ENCODE results near the gene NEURL1B. TPM values are rescaled to one million over a fixed set of nuclear protein-coding genes. Genes with fewer than 3 reads are reported as not detected.
A peak's percentile ranks its signal among the peaks of the same experiment; 100 is the strongest.

NEURL1B gene
- polyA plus RNA-seq, 1 donor (not counting 4 experiments of a cell fraction or from before 2014, with no cell fraction given) = 0.43 TPM

DNA sequence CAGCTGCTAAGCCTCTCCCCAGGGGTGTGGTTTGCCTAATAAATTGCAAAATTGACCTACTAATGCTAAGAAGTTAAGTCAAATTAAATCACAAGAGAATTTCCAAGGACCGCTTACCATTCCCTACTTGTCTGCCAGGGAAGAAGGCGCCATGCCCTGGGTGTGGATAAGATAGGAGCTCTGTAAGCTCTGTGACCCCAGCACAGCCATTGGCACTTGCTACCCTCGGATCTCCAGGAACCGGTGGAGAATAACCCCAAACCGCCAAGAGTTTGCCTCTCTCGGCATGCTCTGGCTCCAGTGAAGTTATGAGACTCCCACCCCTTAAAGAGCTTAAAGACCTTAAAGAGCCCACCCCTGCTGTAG lies 58.9 kb downstream of the NEURL1B start:
- Histone ChIP-seq H3K9me1 (ENCODE audit: control insufficient read depth, extremely low read depth, insufficient read depth, low read length) (no peaks in the 10 kb centered on the region), H3K9ac (ENCODE audit: control insufficient read depth, extremely low read depth, insufficient read depth, low read length) (no peak overlapping the region), H3K4me2 (ENCODE audit: control insufficient read depth, extremely low read depth, insufficient read depth, low read depth, low read length) (no peak overlapping the region), H3K4me1 (ENCODE audit: control insufficient read depth, extremely low read depth, insufficient read depth, low read length) (peaks cover 8% of the 10 kb centered on the region), H3K27me3 (ENCODE audit: control insufficient read depth, extremely low read depth, insufficient read depth, low read length) (peaks cover 25% of the 10 kb centered on the region), H2AFZ (ENCODE audit: control insufficient read depth, low read length) (no peak overlapping the region), H4K20me1 (ENCODE audit: control insufficient read depth, extremely low read depth, insufficient read depth, low read length) (no peaks in the 10 kb centered on the region), H3K4me3 (ENCODE audit: control insufficient read depth in 2 of 3, extremely low read depth in 1 of 3, insufficient read depth in 2 of 3, low read depth in 1 of 3, low read length in 3 of 3) (no peak overlapping the region), H3K27ac (ENCODE audit: control insufficient read depth, insufficient read depth, low read length) (no peak overlapping the region), H3K79me2 (ENCODE audit: control insufficient read depth, insufficient read depth, low read length) (no peaks in the 10 kb centered on the region), H3K9me3 (ENCODE audit: control insufficient read depth, low read depth, low read length) (no peaks in the 10 kb centered on the region), H3K36me3 (ENCODE audit: control insufficient read depth in 2 of 2, extremely low read depth in 1 of 2, insufficient read depth in 2 of 2, low read length in 2 of 2) (no peaks in the 10 kb centered on the region)
- DNase-seq (ENCODE audit: low read depth, low spot score) = no peak
- FAIRE-seq = no peak
- no peak for TF ChIP-seq EZH2 (IDR thresholded peaks at IDR 0.05; ENCODE audit: low read length)
- TF ChIP-seq, protein P1, sequence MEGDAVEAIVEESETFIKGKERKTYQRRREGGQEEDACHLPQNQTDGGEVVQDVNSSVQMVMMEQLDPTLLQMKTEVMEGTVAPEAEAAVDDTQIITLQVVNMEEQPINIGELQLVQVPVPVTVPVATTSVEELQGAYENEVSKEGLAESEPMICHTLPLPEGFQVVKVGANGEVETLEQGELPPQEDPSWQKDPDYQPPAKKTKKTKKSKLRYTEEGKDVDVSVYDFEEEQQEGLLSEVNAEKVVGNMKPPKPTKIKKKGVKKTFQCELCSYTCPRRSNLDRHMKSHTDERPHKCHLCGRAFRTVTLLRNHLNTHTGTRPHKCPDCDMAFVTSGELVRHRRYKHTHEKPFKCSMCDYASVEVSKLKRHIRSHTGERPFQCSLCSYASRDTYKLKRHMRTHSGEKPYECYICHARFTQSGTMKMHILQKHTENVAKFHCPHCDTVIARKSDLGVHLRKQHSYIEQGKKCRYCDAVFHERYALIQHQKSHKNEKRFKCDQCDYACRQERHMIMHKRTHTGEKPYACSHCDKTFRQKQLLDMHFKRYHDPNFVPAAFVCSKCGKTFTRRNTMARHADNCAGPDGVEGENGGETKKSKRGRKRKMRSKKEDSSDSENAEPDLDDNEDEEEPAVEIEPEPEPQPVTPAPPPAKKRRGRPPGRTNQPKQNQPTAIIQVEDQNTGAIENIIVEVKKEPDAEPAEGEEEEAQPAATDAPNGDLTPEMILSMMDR (optimal IDR thresholded peaks at IDR 0.05 in 1 of 3, IDR thresholded peaks at IDR 0.05 in 1 of 3, conservative IDR thresholded peaks at IDR 0.05 in 1 of 3; ENCODE audit: extremely low read depth in 1 of 3, insufficient read depth in 2 of 3, low read length in 3 of 3) = no peak
- dilution Hi-C loops (cut with MboI; ENCODE audit: extremely low pct_ligation_motif_present, low sequenced_read_pairs) = loop anchor here (25.0 kb wide), 1 partner anchor 213 kb away; no protein-coding TSS in a partner anchor

DNA sequence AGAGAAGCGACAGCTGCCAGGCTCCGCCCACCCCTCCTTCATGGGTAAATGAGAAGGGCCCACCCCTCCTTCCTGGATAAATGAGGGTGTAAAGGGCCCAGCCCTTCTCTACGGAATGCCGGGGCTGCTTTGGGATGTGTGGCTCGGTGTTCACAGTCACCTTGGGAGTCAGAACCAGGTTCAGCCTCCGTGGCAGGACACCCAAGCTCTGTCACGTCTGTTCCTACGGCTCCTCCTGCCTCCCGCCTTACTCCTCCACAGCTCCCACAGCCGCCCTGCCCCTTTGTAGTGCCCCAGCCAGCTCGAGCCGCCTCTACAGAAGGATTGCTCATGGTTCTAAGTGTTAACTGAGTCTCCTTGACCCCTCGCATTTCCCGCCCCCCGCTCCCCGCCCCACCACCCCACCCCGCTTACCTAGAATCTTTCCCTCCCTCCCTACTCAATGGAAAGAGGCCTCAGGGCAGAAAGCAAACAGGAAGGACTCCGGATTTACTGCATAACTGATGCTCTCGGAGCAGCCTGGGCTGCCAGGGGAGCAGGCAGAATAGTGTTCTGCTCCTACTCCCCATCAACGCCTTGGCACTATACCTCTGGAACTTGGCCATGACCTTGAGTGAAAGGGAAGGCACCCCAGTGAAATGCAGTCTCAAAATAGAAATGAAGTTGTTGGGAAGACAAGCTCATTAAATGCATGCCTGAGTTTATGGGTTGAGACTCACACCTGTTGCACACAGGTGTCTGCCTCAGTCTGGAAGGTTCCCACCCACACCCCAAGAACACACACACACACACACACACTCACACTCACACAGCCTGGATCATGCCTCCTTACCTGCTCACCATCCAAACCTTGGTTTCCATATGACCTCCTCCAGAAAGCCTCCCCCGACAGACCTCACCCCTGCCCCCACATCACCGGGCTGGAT lies 59.6 kb downstream of the NEURL1B start:
- Histone ChIP-seq H3K27me3 (ENCODE audit: control insufficient read depth, extremely low read depth, insufficient read depth, low read length) (peaks cover 25% of the 10 kb centered on the region), H2AFZ (ENCODE audit: control insufficient read depth, low read length) (peak overlapping the region; percentile 58), H3K9me1 (ENCODE audit: control insufficient read depth, extremely low read depth, insufficient read depth, low read length) (no peaks in the 10 kb centered on the region), H3K79me2 (ENCODE audit: control insufficient read depth, insufficient read depth, low read length) (no peaks in the 10 kb centered on the region), H3K4me2 (ENCODE audit: control insufficient read depth, extremely low read depth, insufficient read depth, low read depth, low read length) (peak overlapping the region; percentile 14), H3K36me3 (ENCODE audit: control insufficient read depth in 2 of 2, extremely low read depth in 1 of 2, insufficient read depth in 2 of 2, low read length in 2 of 2) (no peaks in the 10 kb centered on the region), H4K20me1 (ENCODE audit: control insufficient read depth, extremely low read depth, insufficient read depth, low read length) (no peaks in the 10 kb centered on the region), H3K9ac (ENCODE audit: control insufficient read depth, extremely low read depth, insufficient read depth, low read length) (no peak overlapping the region), H3K27ac (ENCODE audit: control insufficient read depth, insufficient read depth, low read length) (no peak overlapping the region), H3K9me3 (ENCODE audit: control insufficient read depth, low read depth, low read length) (no peaks in the 10 kb centered on the region), H3K4me3 (ENCODE audit: control insufficient read depth in 2 of 3, extremely low read depth in 1 of 3, insufficient read depth in 2 of 3, low read depth in 1 of 3, low read length in 3 of 3) (no peak overlapping the region), H3K4me1 (ENCODE audit: control insufficient read depth, extremely low read depth, insufficient read depth, low read length) (peaks cover 8% of the 10 kb centered on the region)
- dilution Hi-C loops (cut with MboI; ENCODE audit: extremely low pct_ligation_motif_present, low sequenced_read_pairs) = no loop called here
- no peak for FAIRE-seq
- no peak for DNase-seq (ENCODE audit: low read depth, low spot score)
- TF ChIP-seq EZH2 (IDR thresholded peaks at IDR 0.05; ENCODE audit: low read length) = no peak
- TF ChIP-seq, protein P1 (optimal IDR thresholded peaks at IDR 0.05 in 1 of 3, IDR thresholded peaks at IDR 0.05 in 1 of 3, conservative IDR thresholded peaks at IDR 0.05 in 1 of 3; ENCODE audit: extremely low read depth in 1 of 3, insufficient read depth in 2 of 3, low read length in 3 of 3) = no peak

Data from keratinocyte (primary cell).